Activated T-helper 1 cell treated with anti-CD3 and anti-CD28 coated beads, Interleukin-2, amount 50 U/mL, for 16 hours (primary cell): ENCODE measurements around the gene TTLL7.
"Not testable (repeated sequence)": the region's sequence is repeated elsewhere in the genome, so short reads cannot be mapped to it uniquely, and the experiment has no call there.

Experiments
- DNase-seq, 2 donors: peaks; one replicate each; pipeline ENCODE4 v3.0.0-alpha.2; 2020; ENCODE audit warnings: low read depth in 1 of 2, low spot score in 1 of 2

TTLL7 gene

DNA sequence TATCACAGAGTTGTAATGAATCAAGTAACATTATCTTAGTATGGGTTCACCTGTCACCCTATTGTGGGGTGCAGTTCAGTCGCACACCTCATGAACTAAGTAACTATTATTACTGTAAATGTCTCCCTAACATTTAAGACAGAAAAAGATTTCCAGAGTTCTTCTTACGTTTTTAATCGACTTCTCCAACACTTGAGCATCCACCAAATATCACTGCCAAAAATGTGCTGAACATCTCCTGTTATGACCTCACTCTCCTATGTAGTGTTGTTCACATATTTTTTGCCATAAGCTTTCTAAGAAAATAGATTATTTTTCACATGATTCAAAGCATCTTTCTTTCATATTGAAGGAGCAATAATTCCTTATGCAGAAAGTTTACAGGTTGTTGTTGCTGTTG, 1.3 kb downstream of the TTLL7 start:
- DNase-seq: no peak

DNA sequence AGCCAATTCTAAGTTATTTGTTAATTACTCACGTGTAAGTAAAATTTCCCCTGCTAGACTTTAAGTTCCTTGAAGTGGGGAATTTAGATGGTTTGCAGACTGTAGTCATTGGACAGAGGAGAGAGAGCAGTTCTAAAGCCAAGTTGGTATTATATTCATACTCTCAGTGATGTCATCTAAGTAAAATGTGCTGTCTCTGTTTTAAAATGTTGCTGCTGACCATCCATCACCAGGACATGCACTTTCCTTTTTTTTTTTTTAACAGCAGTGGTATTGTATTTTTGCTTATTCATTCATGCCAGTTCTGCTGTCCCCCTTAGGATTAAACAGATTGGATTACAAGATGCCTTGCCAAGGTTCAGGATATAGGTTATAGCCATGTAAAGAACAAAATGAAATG, 2.3 kb downstream of the TTLL7 start:
- no peak for DNase-seq

DNA sequence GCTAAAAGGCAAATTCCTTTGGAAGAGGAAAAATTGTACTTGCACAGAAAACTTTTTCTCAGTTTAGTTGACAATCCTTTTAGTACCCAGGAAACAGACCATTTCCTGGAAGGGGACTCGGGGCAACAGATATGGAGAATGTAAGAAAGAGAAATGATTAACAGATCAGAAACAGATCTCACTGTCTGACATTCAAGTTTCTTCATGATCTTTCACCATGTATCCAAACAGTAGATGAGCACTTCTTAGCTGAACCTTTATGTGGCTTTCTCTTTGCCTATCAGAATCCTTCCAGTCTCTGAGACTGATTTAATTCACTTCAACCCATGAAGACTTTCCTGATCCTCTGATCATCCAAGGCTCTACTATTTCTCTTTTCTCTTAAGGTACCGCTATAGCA, 2.7 kb downstream of the TTLL7 start:
- no peak for DNase-seq

DNA sequence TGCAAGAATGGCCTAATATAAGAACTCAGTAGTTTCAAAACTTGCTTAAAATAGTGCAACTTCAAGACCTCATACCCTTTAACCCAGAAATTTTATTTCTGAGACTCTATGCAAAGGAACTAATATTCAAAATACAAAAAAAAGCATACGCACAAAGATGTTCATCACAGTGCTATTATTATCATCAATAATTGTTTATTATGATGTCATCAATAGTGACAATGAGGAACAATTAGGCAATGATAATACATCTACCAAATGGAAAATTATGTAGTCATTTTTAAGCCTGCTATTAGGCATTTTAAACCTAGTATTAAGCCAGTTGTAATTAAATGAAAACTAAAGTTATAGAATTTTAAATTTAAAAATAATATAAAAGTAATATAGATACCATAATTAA, 3.3 kb downstream of the TTLL7 start:
- no peak for DNase-seq

DNA sequence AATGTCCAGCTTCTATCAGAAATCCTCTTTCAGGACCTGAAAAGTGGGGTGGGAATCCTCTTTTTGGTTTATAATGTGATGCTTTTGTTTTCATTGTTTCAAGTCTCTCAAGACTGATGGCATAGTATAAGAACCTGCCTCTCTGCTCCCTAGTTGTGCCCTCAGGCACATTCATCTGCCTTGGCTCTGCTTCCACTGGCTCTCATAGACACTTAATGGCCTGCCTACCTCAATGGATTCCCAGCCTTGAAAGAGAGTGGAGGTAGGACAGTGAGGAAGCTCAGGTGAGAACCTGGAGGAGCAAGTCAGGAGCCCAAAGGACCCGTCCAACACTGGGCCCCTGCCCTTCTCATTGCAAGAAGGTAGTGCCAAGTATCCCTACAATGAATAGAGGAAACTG, 4.8 kb downstream of the TTLL7 start:
- no peak for DNase-seq

DNA sequence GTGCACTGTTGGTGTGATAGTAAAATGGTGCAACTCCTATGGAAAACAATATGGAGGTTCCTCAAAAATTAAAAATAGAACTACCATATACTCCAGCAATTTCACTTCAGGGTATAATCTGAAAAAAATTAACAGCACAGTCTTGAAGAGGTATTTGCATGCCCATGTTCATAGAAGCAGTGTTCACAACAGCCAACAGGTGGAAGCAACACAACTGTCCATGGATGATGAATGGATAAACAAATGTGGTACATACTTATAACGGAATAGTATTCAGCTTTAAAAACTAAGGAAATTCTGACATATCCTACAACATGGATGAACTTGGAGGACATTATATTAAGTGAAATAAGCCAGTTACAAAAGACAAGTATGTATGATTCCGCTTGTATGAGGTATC, 8.2 kb downstream of the TTLL7 start:
- no peak for DNase-seq

DNA sequence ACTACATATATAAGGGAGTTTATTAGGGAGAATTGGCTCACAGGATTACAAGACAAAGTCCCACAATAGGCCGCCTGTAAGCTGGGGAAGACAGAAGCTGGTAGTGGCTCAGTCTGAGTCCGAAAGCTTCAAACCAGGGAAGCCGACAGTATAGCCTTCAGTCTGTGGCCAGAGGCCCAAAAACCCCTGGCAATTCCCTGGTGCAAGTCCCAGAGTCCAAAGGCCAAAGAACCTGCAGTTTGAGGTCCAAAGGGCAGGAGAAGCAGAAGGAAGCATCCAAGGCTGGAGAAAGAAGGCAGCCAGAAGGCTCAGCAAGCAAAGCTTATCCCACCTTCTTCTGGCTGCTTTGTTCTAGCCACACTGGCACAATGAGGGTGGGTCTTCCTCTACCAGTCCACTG, 13.9 kb downstream of the TTLL7 start:
- DNase-seq: no peak

DNA sequence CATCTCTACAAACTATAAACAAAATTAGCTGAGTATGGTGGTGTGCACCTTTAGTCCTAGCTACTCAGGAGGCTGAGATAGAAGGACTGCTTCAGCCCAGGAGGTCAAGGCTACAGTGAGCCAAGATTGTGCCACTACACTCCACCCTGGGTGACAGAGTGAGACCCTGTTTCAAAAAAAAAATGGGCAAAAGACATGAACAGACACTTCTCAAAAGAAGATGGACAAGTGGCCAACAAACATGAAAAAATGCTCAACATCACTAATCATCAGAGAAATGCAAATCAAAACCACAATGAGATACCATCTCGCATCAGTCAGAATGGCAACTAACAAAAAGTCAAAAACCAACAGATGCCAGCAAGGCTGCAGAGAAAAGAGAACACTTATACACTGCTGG, 15.0 kb downstream of the TTLL7 start:
- DNase-seq: not testable (repeated sequence)

DNA sequence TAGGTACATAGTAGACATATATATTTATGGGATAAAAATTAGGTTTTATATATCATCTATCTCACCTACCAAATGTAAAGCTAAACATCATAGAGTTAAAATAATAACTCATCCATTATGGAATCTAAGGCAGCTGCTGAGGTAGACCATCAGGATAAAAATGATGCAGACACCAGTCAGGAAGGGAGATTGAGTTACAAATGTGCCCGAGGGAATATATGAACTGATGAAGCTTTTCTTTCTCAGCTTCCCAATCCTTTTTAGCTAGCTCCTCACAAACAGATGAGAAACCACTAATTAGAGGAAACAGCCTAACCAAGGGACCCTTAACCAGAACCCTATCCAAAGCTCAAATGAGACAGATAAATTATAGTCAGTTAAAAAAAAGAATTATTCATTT, 20.9 kb downstream of the TTLL7 start:
- no peak for DNase-seq

DNA sequence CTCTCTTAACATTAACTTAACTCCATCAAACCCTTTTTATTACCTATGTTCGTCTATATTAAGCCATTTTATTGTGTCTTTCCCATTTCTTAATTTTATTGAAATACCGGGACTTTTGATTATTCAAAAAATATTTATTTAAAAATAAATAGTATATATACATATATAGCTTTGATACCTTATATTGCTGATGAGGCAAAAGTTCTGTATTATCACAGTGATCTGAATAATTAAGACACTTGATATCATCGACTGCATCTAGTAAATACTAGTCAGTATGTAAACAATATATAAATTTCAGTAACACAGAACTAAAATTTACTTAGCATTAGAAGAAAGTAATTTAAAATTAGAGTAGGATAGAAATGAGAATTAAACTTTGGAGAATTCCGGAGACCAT, 22.0 kb downstream of the TTLL7 start:
- no peak for DNase-seq

DNA sequence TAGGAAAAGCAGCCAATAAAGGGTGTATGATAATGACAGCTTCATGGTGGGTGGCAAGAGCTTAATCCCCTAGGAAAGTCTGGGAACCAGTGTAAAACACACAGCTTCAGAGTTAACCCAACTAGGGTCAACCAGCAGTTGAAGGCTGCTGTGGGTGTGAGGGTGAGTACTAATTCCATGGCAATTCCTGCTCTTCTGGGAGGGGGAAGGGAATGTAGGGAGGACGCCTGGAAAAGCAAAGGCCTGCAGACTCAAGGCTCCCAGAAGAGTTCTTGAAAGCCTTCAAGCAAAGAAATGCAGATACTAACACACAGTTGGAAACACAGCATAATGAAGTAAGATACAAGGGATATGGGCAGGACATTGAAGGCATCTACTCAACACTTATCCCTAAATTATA, 28.1 kb downstream of the TTLL7 start:
- DNase-seq: no peak

DNA sequence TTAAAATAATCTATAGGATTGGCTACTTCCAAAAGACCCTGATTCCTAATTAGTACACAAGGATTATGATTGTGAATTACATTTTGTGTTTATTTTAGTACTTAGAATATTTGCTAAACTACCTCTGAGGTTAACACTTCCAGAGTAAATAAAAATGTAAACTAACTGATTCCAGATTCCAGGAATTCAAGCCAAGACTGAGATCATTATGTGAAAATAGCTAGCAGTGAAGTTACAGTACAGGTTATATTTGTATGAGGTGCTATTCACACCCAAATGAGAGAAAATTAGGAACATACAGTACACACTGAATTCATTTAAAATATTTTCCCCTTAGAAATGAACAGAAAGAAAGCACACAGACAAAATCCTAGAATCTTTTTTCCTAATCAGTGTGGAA, 28.8 kb downstream of the TTLL7 start:
- no peak for DNase-seq

DNA sequence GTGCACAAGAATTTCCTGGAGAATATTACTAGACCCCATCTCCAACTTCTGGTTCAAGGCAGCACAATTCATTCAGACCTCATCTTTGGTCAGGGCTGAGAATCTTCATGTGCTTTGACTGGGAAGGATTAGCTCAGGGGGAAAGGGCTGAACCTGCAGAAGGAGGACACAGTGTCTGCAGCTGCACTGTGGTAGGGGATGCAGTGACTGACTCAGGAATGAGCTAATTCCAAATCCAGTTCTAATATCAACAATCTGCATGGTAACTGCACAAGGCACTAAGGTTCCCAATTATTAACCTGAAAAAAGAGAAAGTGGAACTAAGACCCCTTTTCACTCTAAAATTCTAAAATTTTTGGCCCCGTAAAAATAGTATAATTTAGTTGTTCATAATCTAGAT, 31.6 kb downstream of the TTLL7 start:
- no peak for DNase-seq

DNA sequence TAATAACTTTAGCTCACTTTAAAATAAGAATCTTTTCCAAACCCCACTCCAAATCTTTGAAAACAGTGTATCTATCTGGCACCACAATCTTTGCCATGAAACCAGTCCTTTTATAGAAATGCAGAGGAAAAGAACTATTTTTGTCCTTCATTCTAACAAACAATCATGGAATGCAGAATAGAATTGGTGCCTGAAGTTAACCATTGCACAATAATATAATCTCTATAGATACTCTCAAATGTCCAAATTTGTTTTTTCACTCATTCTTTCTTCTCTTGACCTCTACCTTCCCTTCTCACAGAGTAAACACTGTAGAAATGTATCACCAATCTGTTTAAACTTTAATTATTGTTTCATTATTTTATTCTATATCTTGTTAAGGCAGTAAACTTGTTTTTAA, 34.8 kb downstream of the TTLL7 start:
- no peak for DNase-seq

DNA sequence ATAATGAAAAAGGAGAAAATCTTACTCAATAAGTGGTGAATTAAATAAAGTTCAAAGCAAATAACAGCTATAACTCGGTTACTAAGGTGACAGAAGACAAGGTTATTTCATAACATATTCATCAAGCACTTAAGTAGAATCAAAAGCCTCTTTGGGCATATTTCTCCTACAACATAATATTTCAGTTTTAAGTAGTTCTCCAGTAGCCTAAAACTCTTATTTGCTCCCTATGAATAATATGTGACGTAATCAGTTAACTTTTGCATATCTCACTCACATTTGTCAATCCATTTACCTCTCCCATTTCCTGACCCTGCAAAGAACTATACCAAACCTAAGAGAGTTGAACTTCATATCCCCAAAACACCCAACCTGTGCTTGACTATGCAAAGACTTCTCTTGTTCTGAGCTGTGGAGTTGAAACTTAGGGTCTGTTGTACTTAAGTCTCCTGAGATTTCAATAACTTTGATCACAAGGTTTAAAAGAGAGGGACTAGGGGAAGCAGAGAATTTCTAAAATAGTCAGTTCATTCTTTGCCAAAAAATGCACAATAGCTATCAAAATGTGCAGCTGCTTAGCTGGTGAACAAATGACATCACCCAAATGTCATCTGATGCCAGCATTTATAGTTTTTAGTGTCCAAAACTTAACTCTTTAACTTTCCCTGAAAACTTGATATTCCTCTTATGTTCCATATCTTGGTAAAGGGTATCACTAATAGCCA, 37.2 kb downstream of the TTLL7 start:
- DNase-seq: no peak

DNA sequence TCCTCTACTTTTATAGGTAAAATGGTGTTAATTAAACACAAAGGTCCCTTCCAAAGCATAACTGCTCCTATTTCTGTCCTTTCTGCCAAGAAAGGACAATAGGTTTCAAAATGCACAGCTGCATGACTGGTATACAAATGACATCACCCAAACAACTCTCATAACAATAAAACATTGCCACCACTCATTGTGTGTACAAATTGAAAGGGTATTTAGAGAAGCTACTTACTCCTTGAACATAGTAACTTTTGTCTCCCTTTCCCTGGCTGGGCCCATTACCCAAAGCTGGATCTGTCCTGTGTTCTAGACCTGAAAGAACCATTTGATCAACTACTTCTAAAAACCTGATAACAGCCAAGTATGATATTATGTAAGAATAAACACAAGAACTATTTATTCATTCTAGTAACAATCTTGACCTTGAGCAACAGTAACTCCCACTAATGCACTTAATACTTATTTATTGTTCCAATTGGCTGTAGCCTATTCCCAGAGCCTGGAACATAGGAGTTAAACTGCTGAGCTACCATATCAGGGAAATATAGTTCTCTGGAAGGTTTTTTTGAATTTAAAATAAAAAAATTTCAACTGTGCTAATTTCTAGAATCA, 38.2 kb downstream of the TTLL7 start:
- no peak for DNase-seq

DNA sequence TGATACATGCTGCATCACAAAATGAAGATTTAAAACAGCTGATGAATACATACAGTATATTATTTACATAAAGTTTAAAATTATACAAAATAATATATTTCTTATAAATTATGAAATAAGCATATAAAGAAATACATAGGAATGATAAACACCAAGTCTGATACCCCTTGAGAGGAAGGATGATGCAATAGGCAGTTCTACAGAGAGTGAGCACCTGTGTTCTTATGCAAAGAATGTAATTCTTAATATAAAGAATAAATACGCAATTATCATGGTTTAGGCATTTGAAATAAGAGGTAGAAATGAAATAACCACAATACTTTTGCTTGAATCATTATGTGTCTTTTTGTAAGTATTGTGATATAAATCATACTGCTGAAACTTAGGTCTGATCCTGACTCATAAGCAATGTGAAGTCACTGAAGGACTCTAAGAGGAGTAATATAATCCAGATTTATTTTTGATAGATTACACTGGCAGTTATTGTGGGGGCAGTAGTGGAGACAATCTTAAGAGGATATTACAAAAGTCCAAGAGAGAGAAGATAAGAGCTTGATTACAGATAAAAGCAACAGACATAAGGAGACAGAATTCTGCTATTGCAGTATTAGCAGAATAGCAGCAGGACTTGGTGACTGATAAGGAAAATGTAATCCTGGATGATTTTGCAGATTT, 39.0 kb downstream of the TTLL7 start:
- no peak for DNase-seq

DNA sequence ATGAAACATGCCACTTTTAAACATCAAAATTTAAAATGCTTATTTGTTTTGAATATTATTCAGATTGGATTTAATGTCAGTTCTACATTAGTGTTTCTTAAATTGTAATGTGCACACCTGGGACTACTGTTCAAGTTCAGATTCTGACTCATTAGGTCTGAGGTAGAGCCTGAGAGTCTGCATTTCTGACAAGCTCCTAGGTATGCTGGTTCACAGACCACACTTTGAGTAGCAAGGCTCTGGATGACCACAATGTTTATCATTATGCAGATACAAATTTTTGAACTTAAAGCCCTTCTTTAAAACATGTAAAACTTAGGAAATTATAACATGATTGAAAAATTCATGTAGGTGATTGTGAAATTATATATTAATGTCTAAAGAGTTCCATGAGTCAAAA, 40.2 kb downstream of the TTLL7 start:
- DNase-seq: no peak

DNA sequence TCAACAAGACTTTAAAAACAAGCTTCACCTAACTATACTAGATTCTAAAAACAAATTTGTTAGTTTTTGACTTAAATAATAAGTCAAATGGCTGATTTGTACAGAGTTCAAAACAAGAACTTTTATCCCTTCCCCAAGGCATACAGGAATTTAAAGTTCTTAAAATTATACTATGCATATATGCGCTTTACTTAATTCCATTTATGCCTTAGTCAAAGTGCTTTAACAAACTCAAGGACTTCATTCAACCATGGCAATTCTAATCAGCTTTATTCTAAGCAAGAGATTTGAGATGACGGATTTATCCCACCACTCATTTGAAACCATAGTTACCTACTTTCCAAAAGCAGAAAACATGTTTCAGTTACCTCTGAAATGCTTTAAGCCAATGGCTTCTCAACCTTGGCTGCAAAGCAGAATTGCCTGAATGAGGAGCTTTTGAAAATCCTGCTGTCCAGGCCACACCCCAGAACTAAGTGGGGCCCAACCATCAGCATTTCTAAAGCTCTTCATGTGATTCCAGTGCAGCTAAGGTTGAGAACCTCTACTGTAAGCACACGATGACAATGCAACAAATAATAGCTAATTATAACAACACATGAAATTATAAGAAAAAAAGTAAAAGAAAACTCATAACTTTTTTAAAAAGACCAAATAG, 44.6 kb downstream of the TTLL7 start:
- DNase-seq: no peak

DNA sequence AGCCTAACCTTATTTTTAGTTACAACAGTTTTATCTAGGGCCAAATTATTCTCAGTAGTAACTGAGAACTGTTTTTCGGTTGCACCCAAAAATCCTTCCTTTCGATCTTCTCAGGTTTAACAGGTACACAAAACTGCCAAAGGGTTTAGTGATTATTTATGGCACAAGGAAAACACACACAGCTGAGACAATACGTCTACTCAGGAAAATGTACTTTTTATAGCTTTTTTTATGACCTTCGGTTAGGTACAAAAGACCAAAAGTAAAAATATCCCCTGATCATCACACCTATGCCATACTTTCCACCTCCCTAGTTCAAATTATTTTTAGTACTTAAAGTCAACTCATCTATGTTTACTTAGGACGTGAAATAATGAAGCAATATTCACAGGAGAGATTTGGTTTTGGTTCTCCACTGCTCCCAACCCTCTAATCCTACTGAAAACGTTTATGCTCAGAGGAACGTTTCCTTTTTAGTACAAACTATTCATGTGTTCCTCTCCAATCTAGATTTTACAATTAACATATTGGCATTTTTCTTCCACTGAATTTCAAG, 48.7 kb downstream of the TTLL7 start:
- DNase-seq: no peak

DNA sequence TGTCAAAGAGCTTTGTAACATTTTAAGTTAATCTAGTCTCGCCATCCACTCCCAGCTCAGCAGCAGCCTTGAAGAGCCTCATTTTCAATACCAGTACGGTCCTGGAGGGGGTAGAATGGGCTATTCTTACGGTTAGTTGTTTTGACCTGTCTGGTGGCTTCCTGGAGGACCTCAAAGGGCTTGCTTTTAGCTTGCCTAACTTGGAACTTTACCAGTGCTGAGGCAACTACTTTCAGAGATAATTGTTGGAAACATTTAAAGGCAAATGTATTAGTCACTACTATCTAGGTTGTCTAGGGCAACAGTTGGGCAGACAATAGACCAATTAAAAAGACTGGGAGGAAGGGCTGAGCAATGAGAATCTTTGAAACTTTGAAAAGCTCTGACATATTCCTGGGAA, 56.0 kb downstream of the TTLL7 start:
- no peak for DNase-seq

DNA sequence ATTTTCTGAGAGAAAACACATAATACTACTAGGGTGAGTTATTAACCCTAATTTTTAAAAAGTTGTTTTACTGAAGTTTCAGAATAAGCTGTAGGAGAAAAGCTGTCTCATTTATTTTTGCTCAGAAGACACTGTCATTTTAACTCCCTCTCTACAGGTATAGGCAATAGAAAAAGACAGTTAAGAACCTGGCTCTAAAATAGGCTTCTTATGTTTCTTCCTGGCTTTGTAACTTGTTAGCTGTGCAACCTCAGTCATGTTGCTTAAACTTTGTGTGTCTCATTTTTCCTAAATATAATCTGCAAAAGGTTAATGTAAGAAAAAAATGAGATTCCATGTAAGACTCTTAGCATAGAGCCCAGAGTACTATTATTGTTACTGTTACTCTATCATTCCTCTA, 64.4 kb downstream of the TTLL7 start:
- no peak for DNase-seq
